ELR (cell line): ENCODE data around the gene SAMD8.

Source experiments
- DNase-seq: peaks from one replicate; pipeline ENCODE4 v3.0.0-alpha.2; 2015; ENCODE audit warnings: low read depth

SAMD8 gene

DNA sequence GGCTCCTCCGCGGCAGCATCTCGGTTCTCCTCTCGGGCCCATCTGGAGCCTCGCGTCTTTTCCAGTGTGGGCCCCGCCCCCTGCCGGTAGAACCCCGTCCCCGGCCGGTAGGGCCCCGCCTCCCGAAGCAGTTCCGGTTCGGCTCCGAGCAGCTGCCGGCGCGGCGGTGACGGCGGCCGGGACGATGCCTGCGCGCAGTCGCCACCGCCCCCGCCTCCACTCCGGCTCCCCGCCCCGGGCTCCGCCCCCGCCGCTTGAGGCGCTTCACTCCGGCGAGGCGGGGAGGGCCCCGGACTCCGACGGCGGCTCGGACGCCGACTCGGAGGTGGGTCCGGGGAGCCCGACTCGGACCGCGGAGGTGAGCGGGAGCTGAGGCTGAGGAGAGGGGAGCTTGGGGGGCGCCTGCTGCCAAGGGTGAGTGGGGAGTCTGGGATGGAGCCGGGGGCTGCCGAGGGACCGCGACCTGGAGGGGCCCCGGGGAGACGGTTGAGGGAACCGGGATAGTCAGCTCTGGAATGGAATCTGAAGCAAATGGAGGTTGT lies at the start of gene SAMD8:
TSS of gene SAMD8 (plus strand) at position 292 of the 542 bp plus-strand sequence. CDS start 38,873 bp downstream, outside the sequence.
- peak; percentile 98 for DNase-seq

DNA sequence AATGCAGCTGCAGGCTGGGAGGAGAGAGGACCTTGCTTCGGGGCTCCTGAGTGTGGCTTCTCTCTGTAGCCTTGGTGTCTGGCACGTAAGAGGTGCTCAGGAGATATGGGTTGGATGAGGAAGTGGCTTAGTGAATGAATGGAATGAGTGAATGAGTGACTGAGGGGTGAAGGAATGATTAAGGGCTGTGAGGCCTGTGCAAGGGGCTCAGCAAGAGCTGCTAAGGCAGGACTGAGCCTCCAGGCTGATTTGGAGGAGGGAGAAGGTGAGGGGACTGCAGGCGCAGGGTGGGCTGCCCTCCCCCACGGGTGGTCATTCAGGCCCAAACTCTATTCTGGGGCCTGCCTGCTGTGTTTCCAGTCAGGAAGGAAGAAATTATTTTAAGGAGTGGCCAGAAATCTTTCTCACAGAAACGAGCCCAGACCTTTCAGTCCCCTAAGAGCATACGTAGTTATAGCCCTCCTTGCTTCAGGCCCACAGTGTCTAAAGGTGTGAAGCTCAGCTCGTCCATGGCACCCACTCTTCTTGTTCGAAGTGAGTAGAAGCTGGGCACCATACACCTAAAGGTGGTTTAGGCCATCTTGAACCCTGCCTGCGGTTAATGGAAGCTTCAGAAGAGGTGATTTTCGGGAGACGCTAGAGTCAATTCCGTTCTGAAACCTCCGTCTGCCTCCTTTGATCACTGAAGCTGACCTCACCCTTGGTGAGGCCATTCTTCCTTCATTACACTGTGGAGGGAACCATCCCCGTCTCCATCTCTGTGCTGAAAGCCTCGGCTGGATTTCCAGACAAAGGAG lies 49.5 kb upstream of the SAMD8 start:
- DNase-seq = no peak

DNA sequence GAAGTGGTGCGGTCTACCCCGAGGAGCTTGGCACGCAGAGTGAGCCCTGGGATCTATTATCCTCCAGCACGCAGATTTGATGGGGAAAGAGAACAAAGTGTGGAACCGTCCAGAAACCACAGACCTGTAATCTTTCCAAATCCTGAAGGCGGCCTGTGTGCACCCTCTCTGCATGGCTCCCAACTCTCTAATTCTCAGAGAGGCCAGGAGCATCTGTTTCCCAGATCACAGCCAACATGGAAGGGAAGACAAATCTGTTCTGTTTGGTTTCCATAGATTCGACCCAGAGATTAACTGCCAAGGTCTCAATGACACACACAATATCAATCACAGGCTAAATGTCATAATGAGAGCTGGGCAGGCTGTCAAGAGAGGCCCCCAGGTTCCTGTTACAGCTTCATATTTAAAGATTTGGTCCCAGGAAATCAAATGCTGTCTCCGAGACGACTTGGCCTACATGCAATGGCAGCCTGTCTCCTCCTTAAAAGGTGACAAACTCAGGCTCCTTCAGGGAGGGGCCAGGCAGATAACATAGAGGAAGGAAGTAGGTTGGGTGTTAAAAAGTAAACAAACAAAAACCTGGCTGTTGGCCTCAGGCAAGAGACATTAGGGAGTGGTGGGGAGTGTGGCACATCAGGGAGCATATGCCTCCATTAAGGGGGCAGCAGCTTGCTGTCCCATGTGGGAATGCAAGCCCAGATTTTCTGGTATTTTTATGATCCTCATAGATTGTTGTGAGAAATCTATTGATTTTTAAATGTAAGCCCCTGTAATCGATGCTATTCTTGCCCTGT lies 48.8 kb upstream of the SAMD8 start:
- no peak for DNase-seq

DNA sequence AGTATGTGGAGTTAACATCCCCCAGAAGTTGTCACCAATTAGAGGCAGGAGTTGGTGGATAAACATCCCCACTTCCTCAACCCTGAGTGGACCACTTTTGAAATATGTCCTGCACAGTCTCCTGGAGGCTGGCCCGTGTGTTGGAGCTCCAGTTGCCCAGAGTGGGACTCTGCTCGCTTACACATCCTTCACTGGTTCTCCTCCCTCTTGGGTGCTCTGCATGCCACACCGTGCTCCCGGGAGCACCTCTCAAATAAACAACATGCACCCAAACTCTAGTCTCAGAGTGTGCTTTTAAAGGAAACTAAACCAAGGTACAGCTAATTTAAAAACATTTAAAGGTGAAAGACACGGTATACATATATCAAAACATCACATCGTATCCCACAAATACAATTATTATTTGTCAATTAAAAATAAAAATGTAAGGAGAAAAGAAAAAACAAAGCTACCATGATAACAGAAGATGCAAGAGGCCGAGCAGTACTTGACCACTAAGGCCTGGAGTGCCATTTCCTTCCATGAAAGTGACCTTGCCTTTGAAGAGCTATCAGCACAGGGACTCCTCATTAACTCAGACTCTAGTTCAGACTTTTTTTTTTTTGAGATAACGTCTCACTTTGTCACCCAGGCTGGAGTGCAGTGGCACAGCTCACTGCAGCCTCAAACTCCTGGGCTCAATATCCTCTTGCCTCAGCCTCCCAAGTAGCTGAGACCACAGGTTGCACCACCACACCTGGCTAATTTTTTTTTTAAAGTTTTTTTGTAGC lies 47.8 kb upstream of the SAMD8 start:
- DNase-seq = no peak

DNA sequence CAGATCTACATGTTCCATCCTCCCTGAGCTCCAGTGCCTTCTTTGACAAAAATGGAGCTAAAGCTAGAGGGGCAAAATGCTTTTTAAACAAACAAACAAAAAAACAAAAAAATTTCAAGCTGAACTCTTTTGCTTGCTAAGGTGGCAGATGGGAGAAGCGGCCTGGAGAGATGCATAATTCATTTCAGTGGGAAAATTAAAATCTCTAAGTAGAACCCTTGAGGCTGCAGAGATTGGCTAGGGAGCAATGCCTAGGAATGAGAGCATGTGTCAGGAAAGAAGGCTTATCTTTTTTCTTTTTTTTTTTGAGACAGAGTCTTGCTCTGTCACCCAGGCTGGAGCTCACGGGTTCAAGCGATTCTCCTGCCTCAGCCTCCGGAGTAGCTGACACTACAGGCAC lies 46.4 kb upstream of the SAMD8 start:
- DNase-seq = no peak

DNA sequence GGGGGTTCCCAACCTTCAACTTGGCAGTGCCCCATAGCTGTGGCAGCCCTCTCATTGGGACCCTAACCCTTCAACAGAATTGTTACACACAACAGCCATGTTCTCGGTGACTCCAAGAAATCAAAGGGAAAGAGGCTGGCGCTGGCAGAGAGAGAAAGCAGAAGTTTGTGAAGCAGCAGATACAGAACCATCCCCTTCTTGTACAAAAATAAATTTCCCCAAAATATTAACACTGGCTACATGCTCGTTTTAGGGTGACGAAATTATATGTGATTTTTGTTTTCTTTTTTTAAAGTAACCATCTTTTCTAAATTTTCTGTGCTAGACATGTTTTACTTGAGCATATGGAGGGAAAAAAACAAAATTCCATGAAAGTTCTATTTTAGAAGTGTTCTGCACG lies 45.2 kb upstream of the SAMD8 start:
- DNase-seq = no peak

DNA sequence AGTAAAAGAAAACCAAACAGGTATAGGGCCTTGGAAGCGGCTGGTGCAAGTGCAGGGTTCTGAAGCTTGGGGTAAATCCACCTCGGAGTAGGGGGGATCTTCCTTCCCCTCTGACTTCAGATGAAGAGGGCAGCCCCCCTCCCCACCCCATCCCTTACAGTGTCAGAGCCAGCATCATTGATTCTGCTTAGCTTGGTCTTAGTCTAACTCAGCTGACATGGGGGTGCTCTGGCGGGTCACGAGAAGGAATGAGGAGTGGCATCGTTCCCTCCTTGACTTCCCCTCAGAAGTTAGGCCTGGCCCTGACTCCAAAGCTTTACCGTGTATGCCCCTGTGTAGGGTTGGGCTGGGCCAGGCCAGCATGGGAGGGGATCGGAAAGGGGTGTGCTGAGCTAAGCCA lies 44.2 kb upstream of the SAMD8 start:
- DNase-seq = no peak

DNA sequence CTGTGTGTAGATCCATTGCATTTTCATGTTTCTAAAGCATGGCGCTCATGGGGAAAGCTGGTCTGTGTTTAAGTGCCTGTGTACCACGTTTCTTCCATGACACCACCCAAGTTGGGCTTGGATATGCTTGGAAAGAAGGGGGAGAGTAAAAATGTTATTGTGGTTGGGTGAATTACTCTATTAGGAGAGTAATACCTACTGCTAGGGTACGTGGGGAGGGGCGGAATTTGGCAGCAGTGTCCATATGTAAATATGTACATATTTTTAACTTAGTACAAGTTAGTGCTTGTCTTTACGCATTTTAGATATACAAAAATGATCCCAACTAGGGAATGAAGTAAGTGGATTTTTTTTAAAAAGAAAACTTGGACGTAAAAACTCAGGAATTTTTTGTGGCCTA lies 42.9 kb upstream of the SAMD8 start:
- DNase-seq = no peak

DNA sequence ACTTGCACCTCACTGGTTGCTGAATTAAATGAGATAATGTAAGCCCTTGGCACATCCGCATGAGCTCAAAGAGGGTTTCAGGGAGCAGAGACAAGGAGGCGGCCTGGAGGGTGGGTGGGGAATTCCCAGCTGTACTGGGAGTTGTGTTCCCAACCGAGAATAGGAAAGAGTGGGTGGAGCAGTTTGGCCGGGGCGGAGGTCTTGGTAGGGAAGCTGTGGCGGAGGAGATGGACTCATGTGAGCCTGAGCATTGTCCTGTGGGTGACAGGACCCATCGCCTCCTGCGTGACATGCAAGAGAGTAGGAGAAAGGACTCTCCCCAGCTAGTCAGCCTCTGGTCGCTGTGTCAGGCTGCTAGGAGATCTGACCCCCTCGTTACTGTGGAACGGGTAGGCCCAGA lies 41.0 kb upstream of the SAMD8 start:
- DNase-seq = no peak

DNA sequence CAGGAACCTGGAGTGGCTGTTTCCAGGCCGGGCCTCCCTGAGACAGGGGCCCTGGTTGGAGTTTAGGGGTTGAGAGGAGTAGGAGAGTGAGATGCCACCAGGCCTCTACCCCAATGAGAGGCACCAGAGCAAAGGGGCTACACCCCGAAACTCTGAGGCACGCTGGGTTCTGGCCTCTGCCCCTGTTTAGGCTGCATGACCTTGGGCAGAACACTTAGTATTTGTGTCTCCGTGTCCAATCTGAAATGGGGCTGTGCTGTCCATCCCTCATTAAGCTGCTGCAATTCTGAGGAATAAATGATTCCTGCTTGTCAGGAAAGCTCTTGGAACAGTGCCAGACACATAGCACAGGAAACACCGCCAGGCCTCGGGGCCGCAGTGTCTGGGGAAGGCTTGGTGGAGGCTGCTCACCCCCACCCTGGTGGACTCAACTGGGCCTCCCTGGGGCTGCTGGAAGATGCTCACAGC lies 40.5 kb upstream of the SAMD8 start:
- DNase-seq = no peak

DNA sequence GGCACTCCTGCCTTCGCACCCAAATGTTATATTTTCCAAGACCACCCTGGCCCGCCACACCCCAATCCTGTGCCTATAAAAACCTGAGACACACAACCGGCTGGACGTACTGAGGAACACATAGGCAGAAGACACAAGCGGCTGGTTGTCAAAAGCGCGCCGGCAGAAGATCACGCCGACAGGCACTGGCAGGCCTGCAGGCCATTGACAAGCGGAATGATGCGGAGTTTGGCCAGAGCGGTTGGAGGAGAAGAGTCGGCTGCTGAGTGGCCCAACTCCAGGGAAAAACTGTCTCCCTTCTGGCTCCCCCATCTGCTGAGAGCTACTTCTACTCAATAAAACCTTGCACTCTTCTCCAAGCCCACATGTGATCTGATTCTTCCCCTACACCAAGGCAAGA lies 39.7 kb upstream of the SAMD8 start:
- DNase-seq = no peak

DNA sequence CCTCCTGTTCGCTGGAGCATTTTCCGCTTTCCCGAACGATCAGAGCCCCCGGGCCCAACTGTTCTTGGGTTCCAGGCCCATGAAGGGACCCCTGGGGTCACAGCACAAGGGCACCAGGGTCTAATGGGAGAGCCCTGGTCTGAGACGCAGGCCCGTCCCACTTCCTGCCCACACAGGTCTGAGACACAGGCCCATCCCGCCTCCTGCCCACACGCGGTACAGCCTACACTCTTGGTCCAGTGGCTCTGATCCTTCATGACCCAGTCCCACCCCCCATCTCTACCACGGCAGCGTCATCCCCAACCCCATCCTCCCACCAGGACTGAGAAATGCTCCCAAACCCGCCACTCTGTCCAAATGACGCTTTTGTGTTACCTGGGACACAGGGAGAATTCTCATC lies 38.7 kb upstream of the SAMD8 start:
- no peak for DNase-seq

DNA sequence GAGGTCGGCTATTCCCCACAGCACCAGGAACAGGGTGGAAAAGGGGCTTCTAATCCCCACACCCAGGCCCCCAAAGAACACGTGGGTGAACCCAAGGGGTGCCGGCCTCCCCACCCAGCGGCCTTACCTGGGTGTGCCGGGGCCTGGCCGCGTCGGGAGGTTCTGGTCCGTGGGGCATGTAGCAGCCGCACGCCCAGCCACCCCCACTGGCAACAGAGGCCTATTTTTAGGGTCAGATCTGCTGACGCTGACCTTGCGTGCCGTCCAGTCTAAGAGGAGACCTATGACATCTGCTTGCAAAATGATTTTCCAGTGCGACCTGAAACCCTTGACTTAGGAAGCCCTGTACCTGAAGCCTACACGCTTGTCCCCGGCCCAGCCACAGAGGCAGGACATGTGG lies 38.0 kb upstream of the SAMD8 start:
- no peak for DNase-seq

DNA sequence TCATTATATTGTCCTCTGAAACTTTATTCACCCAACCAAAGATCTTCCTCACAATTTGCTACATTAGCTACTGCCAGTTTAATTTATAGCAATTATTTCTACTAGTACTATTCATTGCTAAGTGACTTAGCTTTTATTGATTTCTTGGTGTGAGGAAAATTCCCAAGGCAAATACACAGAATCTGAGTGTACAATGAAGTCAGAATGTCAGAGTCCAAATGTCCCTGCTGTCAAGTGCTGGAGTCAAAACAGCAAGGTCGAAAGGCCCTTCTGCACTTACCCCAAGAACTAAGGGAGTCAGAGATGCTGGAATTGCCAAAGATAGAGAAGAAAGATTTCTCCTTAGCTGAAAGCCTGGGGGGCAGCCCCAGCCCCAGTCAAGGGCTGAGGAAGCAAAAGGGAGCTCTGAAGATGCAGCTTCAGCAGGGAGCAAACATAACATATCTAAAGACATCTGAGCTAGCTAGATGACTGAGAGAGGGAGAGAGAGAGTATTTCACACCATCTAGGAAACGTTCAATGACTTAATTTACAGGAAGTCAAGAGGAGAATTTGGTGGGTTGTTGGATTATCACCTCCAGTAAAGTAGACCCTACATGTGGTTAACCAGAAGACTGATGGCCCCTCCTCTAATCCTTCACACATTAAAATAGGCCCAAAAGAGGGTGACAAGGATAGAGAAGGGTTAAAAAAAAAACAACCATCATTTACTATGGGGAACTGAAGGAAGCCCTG lies 36.6 kb upstream of the SAMD8 start:
- DNase-seq = no peak

DNA sequence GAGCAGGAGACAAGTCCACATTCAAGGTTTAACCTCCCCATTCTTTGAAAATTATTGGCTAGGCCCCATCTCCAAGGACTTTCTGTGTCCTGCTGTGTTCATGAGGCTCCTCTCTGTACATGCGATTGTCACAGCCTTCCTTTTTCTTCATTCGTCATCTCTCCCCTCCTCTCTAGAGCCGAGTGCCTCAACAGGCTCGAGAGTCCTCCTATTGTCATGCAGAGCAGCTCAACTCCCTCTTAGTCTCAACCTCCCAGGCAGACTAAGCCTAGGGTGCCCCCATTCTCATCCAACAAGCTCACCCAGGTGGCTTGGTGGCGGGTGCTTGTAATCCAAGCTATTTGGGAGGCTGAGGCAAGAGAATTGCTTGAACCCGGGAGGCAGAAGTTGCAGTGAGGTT lies 35.1 kb upstream of the SAMD8 start:
- no peak for DNase-seq

DNA sequence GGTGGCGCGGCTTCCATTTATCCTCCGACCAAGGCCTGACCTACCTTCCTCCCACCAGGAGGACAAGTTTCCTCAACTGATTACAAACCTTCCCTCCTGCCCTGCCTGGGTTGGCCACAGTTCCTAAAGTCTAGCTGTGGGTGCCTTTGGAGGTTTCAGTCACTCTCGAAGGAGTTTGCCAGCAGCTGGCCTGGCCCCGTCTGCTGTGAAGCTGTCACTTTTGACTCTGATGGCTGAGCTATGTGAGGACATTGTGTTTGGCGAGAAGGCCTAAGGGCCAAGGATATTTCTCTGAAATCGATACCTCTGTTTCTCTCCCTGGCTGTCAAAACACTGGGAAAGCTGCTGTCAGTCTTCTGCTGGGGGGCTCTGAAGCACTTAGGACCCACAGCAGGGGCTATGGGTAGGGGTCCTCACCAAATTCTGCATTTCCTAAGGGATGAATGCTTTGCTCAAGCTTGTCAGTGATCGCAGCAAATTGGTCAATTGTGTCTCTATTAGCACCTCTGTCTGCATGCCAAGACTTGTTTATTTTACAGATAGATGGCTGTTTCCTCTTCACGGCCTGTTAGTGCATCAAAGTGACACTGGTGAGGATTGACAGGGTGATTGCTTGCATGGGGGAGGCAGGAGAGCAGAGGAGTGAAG lies 31.9 kb upstream of the SAMD8 start:
- DNase-seq = no peak

DNA sequence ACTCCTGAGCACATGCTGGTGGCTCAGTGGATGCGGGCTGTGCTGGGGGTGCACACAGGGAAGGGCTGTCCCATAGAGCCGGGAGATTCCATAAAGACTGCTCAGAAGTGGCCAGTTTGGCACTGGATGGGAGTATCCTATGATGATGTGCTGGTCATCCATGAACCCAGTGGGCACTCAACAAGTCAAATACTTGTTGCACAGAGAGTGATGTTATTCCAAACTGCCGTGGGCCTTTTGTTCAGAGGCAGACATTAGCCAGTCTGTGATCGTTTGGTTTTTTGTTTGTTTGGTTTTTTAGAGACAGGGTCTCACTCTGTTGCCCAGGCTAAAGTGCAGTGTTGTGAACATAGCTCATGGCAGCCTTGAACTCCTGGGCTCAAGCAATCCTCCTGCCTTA lies 30.9 kb upstream of the SAMD8 start:
- DNase-seq = no peak

DNA sequence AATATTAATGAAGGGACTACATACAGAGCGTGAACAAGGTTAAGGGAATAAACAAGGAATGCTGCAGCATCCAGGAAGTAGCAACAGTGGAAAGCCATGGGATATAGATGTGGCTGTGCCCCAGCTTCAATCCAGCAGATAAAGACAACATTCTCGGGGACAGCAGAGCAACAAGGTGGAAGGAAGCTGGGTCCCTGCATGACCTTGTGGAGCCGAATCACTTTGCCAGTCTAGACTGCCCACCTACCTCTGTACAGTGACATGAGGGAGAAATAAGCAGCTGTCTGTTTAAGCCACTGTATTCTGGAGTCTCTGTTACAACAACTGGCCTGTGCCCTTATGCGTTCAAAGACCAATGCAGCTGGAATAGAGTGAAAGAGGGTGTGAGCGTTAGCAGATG lies 30.1 kb upstream of the SAMD8 start:
- no peak for DNase-seq

DNA sequence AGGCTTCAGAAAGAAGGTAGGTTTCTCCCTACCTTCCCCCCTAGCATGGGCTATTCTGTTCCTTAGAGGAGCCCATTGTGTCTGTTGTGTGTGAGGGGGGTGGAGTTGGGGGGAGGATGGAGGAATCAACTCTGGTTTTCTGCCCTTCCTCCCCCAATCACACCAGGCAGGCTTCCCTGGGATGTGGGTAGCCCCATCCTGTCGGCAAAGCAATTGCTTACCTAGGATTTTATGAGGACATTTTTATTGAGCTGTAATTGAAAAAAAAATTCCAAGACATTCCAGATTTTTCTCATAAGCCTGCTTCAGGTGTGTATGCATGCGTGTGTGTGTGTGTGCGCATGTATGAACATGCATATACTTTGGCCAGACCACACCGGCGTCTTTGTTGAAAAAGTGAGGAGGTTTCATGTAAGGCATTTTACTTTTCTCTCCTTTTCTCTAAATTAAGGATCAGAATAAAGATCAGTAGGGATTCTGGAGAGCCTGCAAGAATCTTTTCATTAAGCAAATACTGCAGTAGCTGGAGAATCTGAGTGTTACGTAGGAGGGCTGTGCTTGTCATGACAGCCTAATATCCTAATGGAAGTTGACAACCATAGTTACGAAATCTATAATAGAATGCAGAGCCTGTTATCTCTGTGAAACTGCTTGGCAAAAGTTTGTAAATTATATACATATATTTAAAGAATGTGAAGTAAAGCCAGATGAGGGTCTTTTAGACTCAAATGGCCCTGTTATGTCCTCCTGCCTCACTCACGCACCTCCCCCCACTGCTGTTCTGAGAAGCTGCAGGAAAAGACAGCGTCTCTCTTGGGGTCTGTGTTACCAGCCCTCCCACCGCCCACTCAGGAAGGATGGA lies 27.3 kb upstream of the SAMD8 start:
- DNase-seq = no peak

DNA sequence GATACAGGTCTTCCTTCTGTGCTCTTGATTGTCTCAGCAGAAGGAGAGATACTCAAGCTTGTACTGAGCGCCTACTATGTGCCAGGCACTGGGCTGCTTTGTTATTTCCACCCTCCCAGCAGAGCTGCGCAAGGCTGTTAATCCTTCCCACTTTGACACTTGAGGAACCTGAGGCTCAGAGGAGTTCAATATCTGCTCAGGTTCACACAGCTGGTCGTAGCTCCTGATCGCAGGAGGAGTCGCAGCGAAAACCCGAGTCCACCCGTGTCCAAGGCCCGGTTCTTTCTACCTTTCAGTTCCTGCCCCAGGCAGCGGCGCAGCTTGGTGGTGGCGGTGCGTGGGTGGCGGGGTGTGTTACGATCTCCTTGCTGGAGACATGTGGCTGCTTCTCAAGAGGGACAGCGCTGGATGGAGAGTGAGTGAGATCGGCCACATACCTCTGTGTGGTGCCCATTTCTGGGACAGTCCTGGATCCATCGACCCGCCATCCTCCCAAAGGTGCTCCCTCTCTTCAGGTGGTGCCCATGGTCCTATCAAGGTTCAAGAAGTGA lies 26.5 kb upstream of the SAMD8 start:
- DNase-seq = no peak
